GM15510 (cell line): ENCODE measurements around the gene PIM3.

ENCODE experiments used
- POLR2A ChIP-seq: IDR thresholded peaks from 3 replicates; pipeline ENCODE4 v1.6.1; 2011; ENCODE audit warnings: borderline replicate concordance; ENCODE audit not compliant: insufficient read length; ENCODE audit errors: extremely low read depth

Gene PIM3

DNA sequence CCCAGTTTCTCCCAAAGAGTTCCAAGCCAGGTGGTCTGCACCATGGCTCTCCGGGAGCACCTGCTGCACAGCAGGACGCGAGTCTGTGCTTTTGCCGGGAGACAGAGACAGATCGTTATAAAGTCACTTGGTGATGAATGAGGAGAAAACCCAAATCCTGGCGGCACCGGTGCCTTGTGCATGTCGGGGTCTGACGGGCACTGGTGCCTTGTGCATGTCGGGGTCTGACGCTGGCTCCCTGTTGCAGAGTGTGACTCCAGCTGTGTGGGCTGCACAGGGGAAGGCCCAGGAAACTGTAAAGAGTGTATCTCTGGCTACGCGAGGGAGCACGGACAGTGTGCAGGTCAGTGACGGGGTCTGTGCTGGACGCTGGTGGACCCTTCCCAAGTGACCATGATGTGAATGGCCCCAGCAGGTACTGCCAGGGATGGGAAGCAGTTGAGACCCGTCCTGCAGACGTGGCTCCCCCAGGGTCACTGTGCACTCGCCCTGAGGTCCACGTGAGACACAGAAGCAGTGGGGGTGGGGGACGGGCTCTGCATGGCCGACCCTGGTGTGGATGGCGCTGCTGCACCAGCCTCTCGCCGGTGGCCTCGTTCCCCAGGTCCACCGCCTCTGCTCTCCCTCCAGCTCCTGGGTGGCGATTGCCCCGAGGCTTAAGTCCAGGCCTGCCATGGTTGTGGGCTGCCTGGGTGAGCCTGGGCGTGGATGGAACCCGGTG, 36.3 kb upstream of the PIM3 start:
- TF ChIP-seq POLR2A = no peak

GRCh38 chr22:49925525-49926128, 34.9 kb upstream of the PIM3 start:
- TF ChIP-seq POLR2A = peak; percentile 54

GRCh38 chr22:49926916-49927315, 33.7 kb upstream of the PIM3 start:
- TF ChIP-seq POLR2A = no peak

DNA sequence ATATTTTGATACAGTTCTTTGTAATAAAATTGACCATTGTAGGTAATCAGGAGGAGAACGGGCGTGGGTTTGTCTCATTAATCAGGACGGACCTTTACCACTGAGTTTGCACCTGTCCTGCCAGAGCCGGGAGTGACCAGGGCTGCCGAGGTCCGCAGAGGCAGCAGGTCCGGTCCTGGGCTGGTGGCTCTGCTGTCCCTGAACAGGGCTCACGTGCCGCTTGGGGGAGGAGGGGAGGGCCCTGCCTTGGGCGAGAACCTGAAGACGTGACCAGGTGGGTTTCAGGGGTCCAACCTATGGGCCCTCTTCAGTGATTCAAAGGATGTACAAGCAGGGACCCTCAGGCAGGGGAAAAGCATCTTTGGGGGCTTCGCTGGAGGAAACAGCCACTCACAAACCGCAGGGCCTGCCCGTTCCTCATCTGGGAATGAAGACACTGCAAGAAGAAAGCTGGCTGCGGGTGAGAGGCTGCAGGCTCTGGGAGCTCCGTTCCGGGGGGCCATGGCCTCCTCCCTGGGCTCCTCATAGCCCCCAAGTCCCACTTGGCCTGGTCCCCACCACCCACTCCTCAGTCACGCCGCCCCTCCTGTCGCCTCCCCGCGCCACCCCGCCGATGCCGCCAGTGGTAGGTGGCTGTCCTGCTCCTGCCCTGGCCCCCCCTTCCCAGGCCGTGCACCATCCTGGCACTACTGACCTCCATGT, 32.9 kb upstream of the PIM3 start:
- TF ChIP-seq POLR2A = no peak

DNA sequence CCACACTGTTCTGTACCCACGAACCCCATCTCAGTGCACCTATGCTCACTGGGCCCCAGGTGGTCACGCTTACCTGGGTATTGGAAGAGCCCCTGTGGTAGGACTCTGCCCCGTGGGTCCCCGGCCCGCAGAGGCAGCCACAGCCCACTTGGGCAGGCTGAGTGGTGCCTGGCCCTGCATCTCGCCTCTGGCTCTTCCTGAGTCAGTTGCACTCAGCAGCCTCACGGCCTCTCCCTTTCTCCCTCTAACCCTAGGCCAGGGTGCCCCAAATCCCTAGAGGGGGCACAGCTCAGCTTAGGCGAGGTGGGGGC, 32.4 kb upstream of the PIM3 start:
- TF ChIP-seq POLR2A = peak; percentile 15

- peak; percentile 2 for TF ChIP-seq POLR2A
These were observed 31.9 kb upstream of the PIM3 start for GRCh38 chr22:49928555-49929210.

GRCh38 chr22:49929211-49929979, 31.2 kb upstream of the PIM3 start:
- TF ChIP-seq POLR2A = no peak

DNA sequence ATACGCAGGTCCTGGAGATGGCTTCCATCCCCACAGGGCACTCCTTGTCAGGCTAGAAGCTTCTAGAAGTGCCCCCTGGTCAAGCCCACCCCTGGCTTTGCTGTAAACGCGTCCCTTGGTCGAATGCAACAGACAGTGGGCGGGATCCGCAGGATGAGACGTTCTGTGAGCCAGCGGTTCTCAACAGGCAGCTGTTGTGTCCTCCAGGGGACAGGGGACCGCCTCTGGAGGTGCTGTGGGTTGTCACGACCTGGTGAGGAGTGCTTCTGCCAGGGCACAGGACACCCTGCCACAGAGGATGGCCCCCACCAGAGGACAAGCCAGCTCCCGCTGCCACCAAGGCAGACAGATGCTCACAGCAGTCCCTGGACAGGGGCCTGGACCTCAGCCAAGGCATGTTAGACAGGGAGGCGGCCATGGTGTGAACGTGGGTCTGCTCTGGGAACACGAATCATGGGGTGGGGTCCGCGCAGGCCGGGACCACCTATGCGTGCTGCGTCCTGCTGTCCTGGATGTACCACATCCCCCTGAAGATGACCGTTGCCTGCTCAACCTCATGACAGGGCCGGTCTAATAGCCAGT, 30.5 kb upstream of the PIM3 start:
- no peak for TF ChIP-seq POLR2A

DNA sequence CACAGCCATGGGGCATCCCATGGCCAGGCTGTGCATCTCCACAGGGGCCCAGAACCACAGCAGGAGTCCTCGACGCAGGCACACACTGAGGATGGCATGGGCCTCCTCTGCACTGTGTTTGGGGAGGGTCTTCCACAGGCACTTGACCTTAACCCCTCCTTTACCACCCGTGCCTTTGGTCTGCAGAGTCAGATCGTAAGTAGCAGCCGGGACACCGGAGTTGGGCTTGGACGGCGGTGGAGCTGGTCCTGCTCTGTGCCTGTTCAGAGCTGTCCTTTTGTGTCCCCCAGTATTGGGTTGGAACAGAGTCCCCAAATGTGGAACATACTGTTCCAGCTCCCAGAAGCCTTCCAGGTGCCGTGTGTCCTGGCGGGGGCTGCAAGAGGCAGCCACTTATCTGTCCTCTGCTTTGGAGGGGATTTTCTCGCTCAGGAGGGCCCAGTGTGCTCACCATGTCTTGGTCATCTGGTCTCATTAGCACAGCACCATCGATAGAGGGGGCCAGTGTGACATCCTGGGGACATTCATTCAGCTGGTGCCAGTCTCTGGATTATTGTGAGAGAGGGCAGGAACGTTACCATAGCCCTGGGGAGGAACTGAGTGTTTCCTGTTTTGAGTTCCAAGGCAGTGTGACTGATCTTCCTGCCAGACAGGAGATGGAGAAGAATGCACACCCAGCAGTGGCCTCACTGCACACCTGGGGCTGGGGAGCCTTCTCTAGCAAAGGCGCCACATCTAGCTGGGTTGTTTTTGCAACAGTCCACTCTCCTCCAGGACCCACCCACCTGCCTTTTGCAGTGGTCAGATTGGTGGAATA, 29.8 kb upstream of the PIM3 start:
- no peak for TF ChIP-seq POLR2A

DNA sequence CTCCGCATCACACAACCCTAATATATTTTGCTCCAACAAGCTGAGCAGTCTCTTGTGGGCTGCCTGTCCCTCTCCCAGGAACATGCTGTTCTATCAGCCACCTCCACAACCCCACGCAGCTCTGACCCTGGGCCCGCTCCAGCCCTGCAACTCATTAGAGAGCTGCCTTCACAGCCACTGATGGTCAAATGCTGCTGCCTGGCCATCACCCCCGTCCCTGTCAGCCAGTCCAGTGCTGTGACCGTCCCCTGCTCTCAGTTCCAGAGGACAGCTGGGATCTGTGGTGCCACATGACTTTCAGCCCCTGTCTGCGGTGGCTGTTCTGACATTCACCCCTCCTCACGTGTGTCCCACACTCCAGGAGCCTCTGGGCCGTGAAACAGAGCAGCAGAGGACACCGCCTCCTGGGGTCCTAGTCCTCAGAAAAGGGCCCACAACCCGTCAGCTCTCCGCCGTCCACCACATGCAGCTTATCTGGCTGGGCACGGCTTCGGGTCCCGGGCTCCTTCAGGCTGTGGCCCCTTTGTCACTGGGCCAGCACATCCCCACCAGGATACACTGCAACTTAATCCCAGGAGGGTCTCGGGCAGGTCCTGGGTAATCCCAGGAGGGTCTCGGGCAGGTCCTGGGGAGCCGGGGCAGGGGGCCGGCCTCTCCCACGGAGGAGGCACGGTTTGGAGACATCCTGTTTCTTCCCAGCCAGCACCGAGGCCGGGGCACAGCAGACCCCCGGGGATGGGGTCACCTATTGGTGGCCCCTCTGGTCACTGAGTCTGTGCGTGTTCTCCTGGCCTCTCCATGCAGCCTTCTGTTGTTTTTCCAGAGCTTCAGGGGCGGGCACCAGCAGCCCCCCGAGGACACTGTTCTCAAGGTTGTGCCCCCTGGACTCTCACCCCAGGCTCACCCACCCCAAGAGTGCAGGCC, 27.1 kb upstream of the PIM3 start:
- TF ChIP-seq POLR2A = no peak

- no peak for TF ChIP-seq POLR2A
These were observed 26.2 kb upstream of the PIM3 start for GRCh38 chr22:49934160-49934890.
